ENCODE results near the gene HNRNPAB.
"Not testable (repeated sequence)": the region's sequence is repeated elsewhere in the genome, so short reads cannot be mapped to it uniquely, and the experiment has no call there.

The HNRNPAB gene

GRCh38 chr5:178213003-178213461 lies 8.7 kb downstream of the HNRNPAB start:
- DNase-seq = no peak

- no peak for DNase-seq
These were observed 9.4 kb downstream of the HNRNPAB start for GRCh38 chr5:178213748-178214151.

GRCh38 chr5:178214160-178214803 lies 9.9 kb downstream of the HNRNPAB start:
- DNase-seq = no peak

GRCh38 chr5:178215280-178216002 lies 11.1 kb downstream of the HNRNPAB start:
- DNase-seq = no peak

DNA sequence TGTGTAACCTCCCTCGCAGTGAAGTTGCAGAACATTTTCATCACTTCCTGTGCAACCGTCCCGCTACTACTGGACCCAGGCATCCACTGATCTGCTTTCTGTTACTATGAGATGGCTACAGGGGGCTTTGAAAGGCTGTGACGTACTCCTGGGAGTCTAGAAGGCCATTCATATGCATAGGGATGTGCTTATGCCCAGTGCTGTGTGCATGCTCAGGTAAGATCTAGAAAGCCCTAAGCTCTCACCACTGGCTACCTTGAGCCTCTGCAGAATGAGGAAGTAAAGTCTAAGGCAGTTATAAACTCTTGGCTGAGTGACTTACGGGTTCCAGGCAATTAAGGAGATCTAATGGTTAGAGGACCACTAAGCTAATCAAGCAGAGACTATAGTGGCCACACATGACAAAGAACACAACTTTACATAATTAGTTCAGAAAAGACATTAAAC lies 11.8 kb downstream of the HNRNPAB start:
- no peak for DNase-seq

DNA sequence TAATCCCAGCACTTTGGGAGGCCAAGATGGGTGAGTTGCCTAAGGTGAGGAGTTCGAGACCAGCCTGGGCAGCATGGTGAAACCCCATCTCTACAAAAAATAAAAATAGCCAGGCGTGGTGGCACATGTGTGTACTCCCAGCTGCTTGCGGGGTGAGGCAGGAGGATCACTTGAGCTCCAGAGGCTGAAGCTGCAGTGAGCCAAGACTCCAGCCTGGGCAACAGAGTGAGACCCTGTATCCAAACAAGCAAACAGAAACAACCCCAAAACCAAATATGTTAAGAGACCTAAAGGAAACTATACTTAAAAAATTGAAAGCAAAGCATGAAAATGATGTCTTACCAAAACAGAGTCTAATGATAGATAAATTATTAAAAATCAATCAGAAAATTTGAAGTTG lies 12.4 kb downstream of the HNRNPAB start:
- no peak for DNase-seq

- DNase-seq = no peak
These were observed 14.0 kb downstream of the HNRNPAB start for GRCh38 chr5:178218237-178218776.

DNA sequence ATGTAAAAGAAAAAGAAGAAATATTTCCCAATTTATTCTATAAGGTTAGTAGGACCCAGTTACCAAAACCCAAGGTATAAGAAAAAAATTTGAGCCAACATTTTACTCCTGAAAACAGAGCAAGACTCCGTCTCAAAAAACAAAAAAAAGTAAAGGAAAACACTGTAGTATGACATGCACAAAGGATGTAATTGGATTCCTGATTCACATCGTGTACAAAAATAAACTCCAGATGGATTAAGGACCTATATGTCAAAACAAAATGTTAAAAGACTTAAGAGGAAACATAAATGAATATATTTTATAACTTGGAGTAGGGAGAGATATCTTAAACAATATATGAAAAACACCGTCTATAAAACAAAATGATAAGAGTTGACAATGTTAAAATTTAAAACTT lies 14.5 kb downstream of the HNRNPAB start:
- DNase-seq = no peak

DNA sequence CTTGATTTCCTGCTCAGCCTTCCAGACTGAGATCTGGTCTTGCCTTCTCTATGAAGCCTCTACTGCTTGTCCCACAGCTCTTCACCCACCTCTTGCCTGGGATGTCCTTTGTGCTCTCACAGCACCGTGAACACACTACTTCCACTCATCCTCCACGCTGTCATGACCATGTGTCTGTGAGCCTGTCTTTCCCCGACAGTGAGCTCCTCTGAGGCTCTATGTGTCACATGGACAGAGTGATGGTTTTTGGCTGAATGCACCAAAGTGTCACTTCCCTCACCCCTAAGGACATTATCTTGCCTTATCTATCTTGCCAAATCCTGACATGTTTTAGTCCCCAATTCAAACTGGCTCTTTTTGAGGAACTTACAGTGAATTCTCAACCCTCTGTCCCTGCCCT lies 16.9 kb downstream of the HNRNPAB start:
- no peak for DNase-seq

- no peak for DNase-seq
These were observed 17.5 kb downstream of the HNRNPAB start for GRCh38 chr5:178221853-178222252.

DNA sequence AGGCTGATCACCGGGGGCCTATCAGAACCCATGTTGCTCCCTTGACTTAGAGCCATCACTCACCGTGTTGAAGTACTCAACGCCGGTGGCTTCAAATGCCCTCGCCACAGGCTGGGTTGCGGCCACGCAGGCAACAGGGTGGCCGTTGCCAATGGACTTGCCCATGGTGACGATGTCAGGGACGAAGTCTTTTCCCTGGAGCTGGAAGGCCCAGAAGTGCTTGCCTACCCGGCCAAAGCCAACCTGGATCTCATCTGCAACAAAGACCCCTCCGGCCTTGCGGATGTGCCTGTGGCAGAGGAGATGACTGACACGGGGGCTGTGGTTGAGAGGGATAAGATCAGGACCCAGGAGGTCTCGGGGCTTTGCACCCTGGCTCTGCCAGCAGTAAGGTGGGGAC lies 18.0 kb downstream of the HNRNPAB start:
- DNase-seq = no peak

GRCh38 chr5:178223196-178223773 lies 19.0 kb downstream of the HNRNPAB start:
- no peak for DNase-seq

- DNase-seq = no peak
These were observed 19.5 kb downstream of the HNRNPAB start for GRCh38 chr5:178223828-178224335.

DNA sequence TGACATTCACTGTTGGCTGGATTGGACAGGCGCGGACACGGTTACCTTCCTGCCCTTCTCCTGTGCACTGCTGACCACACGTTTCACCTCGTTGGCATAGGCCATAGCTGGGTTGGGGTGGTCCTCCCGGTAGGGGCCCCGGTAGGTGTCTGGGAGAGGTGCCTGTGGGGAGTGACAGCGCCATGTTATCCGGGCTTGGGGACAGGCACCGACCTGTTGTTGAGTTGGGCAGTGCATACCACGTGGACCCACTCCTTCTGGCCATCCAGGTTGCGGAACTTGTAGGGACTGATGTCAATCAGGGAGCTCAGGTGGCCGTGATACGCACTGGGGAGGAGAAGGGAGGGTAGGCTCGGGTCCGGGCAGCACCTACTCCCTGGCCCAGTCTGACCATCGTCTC lies 20.1 kb downstream of the HNRNPAB start:
- no peak for DNase-seq

DNA sequence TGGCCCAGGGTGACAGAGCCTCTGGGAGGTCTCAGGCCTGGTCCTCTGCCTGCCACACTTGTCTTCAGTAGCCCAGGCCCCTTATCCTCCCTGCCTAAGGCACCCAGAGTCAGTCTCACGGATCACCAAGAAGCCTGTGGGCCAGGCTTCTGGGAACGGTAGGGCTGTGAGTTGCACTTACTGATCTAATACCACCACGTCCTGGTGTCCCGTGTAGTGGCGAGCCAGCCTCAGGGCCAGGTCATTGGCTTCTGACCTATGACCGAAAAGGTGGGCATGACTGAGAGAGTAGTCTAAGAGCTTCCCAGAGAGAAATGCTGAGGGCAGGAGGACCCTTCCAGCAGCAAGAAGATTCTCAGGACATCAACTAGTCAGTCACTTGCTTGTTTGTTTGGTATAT lies 20.8 kb downstream of the HNRNPAB start:
- no peak for DNase-seq

- DNase-seq = no peak
These were observed 22.9 kb downstream of the HNRNPAB start for GRCh38 chr5:178227138-178227659.

DNA sequence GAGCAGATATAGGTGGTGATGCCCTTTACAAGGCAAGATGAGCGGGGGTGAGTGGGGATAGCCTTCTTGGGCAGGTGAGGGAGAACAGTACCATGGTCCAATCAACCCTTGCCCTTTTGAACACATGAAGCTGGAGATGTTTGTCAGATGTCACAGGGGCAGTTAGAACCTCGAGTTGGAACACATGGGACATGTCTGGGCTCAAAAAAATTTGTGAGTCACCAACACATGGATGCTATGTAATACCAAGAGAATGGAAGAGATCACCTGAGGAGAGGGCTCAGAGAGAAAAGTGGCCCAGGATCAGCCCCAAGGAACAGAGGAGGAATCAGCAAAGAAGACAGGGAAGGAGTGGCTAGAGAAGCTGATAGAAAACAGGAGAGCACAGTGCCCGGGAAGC lies 23.6 kb downstream of the HNRNPAB start:
- DNase-seq = no peak

- DNase-seq = no peak
These were observed 24.3 kb downstream of the HNRNPAB start for GRCh38 chr5:178228609-178229008.

DNA sequence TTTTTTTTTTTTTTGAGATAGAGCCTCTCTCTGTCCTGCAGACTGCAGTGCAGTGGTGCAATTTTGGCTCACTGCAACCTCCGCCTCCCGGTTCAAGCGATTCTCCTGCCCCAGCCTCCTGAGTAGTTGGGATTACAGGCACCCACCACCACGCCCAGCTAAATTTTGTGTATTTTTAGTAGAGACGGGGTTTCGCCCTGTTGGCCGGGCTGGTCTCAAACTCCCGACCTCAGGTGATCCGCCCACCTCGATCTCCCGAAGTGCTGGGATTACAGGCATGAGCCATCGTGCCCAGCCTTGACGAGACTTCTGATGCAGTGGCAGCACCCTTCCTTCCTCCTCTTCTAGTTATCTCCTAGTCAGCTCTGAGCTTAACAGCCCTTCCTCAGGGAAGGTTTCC lies 24.8 kb downstream of the HNRNPAB start:
- not testable (repeated sequence) for DNase-seq

DNA sequence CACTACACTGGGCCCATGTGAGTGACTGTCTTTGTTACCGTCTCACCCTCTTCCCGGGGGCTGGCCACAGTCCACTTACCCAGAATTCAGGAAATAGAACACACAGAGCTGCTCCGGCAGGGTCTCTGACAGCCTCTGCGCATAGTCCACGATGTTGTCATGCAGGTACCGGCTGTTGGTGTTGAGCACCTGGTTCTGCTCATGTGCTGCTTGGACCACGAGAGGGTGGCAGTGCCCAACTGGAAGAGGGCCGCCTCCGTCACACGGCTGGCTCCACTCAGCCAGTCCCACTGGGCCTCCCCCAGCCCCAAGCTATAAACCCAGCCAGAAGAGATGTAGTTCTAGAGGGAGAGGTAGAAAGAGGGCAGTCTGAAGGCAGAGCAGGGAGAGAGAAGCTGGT lies 25.5 kb downstream of the HNRNPAB start:
- DNase-seq = no peak

DNA sequence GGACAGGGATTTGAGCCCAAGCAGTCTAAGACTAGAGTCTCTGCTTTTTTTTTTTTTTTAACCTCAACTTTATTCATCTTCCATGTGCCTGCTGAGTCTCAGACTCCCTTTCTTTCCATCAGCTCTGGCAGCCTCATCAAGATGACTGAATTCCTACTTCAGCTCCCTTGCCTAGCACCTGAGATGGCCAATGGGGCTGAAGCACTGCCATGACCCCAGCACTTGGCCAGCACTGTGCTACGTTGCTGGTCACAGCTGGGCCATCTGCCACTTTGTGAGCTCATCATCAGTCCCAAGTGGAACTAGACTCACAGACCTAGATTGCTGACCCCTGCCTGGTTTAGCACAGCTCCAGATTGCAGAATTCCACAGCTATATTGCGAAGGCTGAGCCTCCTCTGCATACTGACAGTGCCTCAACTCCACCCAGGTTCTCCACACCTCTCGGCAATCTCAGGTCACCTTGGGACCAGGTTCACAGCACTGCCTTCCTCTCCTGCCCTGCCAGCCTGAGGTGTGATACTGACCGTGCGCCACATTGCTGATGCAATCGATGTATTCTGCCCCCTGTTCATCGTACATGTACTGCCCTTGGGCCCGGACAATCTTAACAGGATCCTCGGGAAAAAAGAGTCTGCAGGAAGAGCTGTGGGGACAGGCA lies 26.7 kb downstream of the HNRNPAB start:
- no peak for DNase-seq

- DNase-seq = no peak
These were observed 27.3 kb downstream of the HNRNPAB start for GRCh38 chr5:178231539-178232123.

All from NCI-H526 treated with DMSO at 0.1 percent for 48 hours (cell line).